NCI-H226 (cell line): ENCODE results near the gene ITGA6.

Experiments
- DNase-seq: peaks from one replicate; pipeline ENCODE4 v3.0.0-alpha.2; 2015

The ITGA6 gene

DNA sequence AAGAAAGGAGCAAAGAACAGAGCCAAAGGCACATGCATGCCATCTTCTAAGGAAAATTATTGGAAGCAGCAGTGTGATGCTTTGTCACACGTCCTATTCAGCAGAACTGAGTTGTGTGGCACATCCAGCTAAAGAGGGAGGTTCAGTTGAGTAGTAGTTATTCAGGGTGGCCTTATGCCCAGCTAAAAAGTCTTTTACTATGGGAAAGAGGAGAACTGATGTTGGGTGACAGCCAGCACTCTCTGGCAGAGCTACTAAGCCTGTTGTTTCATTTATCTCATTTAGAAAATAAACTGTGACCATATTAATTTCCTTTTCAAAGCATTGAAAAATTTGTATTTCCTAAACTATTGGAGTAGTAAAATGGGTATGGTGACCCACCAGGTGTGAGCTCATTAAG is 18.5 kb downstream of the ITGA6 start:
- no peak for DNase-seq

DNA sequence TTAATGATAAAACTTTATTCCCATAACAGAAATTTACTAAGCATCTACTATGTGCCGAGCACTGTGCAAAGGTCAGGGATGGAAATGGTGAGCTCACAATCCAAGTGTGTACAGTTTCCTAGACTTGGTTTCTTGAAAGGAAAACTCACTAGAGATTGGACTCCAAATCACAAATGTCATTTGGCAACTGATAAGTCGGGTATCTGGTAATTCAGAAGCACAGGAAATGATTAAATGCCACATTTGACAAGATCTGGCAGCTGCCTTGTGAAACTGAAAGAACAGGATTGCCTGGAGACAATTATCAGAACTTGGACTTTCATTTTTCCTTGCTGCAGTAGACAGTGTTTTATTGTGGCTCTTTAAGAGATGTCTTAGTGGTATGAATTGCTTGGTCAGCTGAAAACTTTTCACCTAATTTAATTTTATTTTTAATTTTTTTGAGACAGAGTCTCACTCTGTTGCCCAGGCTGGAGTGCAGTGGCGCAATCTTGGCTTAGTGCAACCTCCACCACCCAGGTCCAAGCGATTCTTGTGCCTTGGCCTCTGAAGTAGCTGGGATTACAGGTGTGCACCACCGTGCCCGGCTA is 19.2 kb downstream of the ITGA6 start:
- DNase-seq: peak; percentile 40

DNA sequence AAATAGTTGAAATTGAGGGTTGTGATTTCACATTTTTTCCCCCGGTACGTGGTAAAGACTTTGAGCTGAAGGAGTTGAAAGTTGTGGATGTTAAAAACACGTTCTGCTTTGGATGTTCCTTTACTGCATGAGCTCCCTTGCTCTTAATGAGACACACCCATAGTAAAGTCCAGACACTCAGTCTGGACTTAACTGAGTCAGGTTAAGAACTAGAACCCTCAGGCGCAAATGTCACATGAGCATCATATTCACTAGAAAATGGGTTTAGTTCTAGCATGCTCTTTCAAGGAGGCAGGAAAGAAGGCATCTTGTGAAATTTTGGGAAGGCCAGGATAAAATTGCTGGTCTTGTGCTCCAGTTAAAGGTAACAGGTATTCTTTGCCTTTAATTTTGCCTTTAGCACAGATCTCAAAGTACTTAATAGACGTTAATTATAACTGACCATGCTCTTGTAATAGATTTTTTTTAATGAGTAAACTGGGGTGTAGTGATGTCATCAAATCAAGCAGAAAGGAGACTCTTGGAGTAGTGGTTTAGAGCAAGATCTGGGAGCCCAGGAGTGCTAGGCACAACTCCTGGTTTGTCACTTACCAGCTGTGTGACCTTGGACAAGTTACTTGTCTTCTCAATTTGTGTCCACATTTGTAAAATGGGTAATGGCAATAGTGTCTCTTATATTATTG is 20.6 kb downstream of the ITGA6 start:
- no peak for DNase-seq

DNA sequence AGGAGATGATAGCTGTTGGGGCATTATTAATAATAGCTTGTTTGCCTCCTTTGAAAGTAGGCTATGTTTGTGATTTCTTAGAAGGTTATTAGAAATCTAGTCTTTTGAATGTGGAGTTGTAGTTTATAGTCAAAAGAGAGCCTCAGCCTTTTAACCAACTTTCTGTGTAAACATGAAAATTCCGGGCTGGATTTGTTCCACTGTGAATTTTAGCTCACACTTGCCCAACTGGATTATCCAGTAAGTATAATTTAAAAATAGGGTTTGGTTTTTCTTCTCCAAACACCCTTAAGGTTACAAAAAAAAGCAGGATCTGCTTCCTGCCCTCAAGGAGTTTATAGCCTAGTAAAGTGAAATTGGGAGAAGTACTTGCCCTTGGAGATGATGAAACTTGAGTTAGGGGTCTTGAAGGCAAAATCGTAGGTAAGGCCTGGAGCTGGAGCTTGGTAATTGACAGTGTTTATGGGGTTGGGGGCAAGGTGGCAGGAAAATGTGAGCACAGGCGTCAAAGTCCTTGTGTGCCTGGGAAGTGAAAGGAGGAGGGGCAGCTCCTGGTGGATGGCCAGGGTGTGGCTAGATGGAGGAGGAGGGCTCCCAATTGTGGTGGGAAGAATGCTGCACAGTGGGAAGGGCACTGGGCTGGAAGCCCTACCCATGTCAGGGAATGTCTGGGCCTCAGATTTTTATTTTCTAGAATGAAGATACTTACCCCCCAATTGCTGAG is 21.3 kb downstream of the ITGA6 start:
- DNase-seq: no peak

DNA sequence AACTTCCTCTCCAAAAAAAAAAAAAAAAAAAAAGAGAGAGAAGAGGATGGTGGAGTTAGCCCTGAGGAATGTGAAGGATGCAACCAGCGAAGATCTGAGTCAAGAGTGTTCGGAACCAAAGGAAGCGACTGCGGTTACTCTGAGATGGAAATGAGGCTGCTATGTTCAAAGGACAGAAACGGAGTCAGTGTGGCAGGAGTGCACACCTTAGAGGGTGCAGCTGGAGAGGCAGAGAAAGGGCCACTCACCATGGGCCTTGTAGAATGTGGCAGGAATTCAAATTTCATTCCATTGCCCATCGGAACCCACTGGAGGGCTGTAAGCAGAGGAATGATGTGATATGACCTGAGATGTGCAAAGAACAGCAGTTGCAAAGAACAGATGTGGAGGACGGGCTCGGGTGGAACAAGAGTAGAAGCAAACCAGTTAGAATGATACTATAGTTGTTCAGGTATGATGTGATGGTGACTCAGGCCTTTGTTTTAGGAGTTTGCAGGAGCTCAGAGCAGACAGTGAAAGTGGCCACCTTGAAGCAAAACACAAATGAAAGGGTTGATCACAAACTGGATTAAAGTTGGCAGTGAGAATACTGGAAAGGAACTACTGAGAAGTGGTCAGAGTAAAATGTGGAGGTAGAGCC is 22.6 kb downstream of the ITGA6 start:
- peak; percentile 82 for DNase-seq

DNA sequence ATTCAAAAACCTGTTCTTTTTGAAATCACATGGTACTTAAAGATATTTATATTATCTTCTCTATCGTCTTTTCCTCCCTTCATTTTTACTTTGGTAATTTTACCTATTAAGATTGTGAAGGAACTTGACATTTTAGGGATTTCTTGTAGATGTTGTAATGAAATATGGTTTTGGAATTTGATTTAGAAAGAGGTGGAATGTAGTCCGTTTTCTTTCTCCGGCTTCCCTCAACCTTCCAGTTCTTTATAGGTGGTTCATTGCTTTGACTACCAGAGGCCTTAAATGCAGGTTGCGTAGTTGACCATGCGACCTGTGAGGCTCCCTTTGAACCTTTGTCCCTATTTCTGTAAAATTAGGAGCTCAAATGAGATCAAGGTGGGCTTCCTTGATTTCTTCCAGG is 24.5 kb downstream of the ITGA6 start:
- DNase-seq: no peak

DNA sequence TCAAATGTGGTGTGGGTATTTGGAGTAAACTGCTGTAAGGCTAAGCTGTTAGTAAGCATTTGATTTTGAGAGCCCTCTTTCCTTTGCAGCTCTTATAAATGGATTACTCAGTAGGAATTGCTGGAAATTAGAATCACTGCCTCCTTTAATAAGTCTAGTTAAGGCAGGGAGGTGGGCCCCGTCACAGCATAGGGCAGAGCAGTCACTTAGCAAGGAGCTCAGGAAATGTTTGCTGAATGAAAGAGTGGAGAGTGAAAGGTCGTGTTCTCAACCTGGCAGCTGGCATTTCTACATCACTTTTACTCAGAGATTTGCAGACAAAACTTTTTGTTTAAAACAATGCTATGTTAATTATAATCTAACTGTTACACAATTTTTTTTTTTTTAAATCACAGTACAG is 25.5 kb downstream of the ITGA6 start:
- no peak for DNase-seq

DNA sequence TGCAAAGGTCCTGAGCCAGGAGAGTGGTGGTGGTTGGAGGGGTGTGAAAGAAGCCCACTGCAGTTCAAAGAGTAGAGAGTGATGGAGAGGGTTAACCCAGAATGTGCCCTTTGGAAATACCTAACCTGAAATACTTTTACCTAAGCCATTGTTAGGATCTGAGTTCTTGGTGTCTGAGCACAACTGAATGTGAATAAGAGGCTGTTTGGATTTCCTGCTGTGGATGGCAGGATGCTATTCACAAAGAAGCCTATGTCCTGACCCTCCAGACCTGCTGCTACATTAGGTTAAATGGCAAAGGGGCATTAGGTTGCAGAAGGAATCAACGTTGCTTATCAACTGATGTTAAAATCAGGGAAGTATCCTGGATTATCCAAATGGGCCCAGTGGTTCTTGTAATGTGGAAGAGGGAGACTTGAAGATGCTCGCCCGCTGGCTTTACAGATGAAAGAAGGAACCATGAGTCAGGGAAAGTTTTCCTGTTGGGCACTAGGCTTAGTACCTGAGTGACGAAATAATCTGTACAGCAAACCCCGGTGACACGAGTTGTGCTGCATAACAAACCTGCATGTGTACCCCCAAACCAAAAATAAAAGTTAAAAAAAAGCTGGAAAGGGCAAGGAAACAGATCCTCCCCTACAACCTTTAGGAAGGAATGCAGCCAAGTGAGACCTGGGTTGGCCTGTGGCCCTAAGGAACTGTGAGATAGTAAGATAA is 27.2 kb downstream of the ITGA6 start:
- no peak for DNase-seq

DNA sequence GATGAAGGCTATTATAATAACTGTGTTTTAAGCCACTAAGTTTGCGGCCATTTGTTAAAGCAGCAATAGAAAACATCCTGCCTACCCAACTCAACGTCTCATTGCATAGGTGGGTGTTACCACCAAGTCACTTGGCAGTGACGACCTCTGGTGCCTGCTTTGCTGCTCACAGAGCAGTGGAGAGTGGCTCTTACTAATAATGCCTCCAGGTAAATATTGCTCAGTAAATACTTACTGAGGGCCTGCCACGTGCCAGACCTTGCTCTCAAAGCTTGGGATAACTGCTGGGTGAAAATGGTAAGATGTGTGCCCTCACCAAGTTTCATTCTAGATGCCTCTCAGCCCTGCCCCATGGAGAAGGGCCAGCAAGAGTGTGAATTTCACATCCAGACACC is 27.7 kb downstream of the ITGA6 start:
- no peak for DNase-seq

DNA sequence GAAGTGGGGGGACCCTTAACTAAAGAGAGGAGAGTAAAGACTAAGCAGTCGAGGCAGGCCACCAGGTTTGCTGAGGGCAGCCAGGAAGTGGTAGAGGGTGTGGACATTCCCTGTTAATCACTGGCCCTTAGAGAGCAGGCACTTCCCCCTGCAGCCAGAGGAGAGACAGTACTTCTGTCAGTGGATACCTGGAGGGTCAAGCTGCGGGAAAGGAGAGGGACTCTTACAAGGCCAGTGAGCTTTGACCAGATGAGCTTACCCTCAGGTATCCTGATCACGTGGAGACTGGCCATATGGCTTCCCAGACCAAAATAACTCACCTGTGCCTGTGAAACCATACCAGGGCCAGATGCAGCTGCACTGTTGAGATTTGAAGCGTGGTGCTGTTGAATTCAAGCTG is 28.6 kb downstream of the ITGA6 start:
- DNase-seq: peak; percentile 25

DNA sequence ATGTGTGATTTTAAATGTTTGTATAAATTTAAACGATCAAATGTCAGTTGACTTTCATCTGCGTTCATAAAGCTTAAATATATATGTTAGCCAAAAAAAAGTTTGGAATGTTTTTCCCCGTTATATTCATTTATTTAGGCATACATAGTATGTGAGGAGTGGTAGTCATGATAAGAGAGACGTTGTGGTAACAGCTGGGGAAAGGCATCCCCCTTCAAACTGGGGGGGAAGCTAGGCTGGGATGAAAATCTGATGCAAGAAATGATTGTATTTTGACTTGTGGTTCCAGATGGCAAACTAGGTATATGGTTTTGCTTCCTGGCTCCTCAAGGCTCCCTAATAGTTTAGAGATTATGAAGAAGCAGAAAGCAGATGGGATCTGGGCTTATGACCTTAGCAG is 30.1 kb downstream of the ITGA6 start:
- DNase-seq: no peak

DNA sequence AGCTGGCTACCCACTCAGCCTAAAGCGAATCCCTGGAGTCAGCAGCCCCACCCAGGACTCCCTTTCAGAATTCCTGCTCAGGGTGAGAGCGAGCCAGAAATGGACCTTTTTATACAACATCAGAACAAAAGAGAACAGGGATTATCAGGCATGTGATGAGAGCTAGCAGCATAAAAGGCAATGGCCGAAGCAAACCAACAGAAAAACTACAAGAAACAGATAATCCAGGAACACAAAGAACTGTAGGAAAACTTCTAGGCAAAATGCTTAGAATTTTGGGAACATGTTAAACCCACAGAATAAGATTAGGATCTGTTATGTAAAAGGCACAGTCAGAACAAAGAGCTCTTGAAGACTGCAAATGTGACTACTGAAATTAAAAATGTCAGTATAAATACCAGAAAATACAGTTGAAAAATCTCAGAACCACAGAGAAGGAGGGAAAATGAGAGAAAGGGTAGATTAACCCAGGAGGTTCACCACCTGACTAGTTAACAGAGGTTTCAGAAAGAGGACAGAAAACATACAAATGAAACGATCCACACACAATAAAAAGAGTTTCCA is 31.3 kb downstream of the ITGA6 start:
- DNase-seq: no peak

DNA sequence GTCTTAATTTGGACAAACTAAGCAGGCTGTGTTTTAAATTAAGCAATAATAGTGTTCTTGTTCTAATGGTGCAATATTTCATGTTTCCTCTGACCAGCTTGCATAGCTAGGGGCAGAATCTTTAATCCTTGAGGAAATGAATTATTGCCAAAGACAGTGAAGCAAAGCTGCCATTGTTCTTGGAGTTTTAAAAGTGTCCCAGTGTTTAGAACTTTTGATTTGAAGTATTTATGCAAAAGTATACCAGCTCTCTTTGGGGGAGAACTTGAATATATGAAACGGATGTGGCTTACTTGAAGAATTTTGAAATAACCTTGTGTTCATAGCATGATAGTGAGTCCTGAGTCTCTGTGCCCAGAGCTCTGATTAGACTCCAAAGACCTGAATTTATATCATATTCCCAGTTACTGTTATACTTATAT is 33.4 kb downstream of the ITGA6 start:
- no peak for DNase-seq

DNA sequence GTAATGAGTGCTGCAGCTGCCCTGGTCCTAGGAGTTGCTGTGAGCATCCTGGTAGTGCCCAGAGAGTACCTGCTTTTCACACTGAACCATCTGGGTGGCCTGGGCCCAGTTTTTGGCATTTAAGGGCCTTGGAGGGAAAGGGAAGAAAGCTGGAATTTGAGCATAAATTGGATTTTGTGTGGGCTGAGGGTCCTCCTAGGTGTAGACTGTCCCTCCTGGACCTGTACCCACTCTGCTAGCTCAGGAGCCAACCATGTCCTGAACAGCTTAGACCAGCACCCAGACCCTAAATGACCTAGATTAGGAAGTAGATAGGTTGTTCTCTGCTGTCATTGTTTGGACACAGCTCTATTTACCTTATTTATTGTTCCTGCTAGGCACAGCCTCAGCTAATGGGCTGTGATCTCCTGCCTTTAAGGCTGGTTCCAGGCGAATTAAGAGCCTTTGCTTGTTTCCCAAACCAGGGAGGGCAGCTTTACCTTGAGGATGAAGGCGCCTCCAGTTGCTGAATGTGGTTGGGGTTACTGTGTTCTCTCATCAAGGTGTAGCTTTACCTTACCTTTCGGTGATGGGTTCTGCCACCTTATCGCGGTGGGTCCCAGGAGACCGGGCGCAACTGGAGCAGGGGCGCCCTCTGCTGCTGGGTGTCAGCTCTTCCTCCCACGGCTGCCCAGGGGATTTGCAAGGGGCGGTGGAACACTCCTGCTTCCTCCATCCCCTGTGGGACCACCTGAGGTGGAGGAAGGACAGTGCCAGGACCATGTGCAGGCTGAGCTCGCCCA is 34.4 kb downstream of the ITGA6 start:
- no peak for DNase-seq

DNA sequence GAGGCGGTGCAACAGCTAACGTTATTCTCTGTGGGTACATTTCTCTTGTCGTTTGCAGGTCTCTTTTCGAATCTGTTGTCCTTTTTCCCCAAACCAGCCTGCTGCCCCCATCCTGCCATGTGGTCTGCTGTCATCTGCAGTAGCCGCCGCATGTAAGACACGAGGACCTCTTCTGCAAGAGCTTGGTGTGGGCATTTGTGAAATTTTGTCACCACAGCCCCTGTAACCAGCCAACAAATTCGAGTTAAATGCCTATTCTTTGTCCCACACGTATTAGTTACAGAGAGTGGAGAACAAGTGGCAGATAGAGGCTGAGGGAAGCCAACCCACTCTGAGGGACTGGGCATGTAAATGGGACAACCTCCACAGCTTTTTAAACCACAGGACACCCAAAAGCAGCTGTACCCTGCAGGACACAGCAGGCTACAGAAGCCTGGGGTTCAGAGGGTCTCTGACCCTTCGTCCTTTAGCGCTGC is 35.0 kb downstream of the ITGA6 start:
- DNase-seq: no peak

DNA sequence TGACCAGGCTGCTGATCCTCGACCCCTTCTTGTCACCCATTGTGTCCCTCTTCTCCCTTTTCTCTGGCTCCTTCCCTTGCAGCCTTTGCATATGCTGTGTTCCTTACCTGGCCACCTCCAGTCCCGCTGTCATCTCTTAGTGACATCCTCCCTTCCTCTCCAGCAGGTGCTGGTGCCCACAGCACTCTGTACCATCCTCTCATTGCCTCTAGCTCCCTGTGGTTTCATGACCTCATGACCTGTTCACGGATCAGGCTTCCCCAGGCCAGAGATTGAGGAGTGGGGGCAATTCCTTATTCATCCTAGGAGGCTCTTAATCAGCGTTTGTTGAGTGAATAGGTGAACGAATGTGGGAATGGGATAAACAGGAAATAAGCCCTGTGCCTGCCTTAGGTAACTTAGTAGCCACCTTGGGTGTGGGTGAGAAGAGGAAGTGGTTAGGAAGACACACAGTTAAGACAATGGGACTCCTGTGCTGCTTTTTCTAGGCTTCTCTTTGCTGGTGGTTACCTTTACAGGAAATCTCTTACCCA is 35.5 kb downstream of the ITGA6 start:
- DNase-seq: no peak

DNA sequence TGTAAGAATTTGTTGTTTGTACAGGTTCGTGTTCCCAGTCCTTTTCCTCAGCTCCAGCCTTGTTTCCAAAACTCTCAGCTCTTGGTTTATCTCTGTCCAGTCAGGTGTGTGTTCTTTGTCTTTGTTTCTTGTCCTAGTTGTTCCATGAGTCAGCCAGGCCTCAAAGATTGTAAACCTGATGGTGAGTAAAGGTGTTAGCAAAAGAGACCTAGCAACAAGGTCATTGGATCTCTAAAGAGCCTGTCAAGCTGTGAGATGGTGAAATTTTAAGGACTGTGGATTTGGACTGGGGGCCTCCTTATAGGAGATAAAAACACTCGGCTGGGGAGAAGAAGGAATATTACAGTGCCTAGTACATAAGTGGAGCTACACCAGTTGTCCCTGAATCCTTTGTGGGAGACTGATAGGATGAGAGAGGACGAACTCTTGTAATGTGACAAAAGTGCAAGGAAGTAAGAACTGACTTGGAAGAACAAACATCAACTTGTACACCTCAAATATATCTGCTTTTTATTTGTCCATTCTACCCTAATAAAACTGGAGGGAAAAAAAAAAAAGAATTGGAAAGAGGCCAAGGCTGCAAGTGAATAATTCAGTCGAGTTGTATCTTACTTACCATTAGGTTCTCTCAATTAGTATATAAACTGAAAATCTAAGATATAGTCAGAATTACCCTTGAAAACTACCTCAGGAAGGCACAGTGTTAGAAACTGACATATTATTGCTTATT is 37.2 kb downstream of the ITGA6 start:
- no peak for DNase-seq

DNA sequence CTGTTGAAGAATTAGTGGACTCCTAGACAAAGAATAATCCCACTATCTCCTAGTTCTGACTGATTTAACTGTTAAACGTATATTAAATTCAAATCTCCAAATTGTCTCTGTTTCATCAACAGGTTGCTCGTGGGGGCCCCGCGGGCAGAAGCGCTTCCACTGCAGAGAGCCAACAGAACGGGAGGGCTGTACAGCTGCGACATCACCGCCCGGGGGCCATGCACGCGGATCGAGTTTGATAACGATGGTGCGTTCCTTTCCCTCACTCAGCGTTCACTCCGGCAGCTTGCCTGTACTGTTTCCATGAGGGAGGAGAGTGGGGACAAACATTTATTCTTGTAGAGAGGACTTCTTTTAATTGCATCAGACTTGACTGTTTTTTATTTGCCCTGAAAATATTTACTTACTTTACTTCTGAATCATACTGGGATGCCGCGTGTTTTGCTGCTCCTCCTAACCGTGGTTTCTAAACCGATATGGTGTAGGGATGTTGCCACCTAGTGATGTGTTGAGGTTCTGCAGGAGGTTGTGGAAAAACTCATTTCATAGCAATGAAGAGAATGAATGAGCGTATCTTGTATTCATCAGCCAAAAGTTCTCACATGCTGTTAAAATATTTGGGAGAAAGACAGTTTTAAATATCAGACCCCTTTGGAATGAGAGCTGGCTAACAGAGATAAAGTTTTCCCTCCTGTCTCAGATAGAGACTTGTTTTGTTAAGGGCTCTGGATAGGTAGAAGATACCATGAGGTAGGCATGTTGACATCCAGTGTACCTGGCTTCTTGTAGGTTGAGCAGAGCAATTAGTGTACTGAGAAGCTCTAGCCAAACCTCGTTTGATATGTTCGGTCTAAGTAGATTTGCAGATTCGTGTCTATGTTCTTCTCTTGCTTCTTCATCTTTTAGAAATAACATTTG is 38.3 kb downstream of the ITGA6 start:
- peak; percentile 54 for DNase-seq

DNA sequence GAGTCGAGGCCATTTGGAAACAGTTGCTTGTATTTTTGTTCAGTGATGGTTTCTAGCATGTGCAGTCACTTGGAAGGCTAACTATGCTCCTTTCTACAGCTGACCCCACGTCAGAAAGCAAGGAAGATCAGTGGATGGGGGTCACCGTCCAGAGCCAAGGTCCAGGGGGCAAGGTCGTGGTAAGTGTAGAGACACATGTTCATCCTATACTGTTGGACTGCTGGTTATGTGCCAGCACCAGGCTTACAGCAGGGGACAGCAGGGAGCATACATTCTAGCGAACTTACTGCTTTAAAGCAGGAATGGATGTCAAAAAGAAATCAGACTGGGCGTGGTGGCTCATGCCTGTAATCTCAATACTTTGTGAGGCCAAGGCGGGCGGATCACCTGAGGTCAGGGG is 40.0 kb downstream of the ITGA6 start:
- no peak for DNase-seq
